ENCODE measurements around the gene POLR3H.

DNA sequence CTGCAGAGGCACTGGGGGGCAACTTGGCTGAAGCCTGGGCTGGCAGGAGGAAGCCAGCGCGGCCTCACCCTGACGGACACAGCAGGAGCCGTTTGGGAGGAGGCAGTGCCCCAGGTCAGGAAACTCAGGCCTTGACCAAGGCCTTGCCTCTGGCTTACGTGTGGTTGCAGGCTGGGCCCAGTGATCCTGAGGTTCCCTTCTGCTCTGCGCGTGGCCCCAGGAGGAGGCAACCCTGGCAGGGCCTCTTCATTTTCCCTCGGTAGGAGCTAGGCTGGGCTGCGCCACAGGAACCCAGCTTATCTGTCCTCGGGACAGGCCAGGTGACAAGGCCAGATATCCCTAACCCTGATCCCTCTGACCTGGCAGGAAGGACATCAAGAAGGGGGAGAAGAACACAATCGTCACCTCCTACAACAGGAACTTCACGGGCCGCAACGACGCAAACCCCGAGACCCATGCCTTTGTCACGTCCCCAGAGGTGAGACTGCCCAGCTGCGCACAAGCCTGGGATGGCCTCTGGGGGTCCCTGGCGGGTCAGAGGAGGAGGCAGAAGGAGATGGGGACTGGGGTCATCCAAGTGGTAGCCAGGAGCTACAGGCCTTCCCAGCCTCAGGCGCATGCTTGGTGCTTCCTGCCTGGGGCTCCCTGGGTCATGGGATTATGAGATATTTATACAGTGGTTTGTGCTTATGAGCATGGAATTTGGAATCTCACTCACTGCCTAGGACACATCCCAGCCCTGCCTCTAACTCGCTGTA is 20.6 kb downstream of the POLR3H start:
- TF ChIP-seq, protein P1, sequence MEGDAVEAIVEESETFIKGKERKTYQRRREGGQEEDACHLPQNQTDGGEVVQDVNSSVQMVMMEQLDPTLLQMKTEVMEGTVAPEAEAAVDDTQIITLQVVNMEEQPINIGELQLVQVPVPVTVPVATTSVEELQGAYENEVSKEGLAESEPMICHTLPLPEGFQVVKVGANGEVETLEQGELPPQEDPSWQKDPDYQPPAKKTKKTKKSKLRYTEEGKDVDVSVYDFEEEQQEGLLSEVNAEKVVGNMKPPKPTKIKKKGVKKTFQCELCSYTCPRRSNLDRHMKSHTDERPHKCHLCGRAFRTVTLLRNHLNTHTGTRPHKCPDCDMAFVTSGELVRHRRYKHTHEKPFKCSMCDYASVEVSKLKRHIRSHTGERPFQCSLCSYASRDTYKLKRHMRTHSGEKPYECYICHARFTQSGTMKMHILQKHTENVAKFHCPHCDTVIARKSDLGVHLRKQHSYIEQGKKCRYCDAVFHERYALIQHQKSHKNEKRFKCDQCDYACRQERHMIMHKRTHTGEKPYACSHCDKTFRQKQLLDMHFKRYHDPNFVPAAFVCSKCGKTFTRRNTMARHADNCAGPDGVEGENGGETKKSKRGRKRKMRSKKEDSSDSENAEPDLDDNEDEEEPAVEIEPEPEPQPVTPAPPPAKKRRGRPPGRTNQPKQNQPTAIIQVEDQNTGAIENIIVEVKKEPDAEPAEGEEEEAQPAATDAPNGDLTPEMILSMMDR (conservative IDR thresholded peaks at IDR 0.05; ENCODE audit: low read depth, low read length): no peak
- TF ChIP-seq EZH2 (IDR thresholded peaks at IDR 0.05; ENCODE audit: borderline replicate concordance, low read depth, low read length, poor library complexity, severe bottlenecking): no peak

Data from A673 (cell line).